ENCODE data around the gene ZNF182. TPM values are rescaled to one million over a fixed set of nuclear protein-coding genes. Genes with fewer than 3 reads are reported as not detected.
"Not testable (repeated sequence)": the region's sequence is repeated elsewhere in the genome, so short reads cannot be mapped to it uniquely, and the experiment has no call there.

The ZNF182 gene
- total RNA-seq, 1 donor from 2014 or later: 3.4 TPM

DNA sequence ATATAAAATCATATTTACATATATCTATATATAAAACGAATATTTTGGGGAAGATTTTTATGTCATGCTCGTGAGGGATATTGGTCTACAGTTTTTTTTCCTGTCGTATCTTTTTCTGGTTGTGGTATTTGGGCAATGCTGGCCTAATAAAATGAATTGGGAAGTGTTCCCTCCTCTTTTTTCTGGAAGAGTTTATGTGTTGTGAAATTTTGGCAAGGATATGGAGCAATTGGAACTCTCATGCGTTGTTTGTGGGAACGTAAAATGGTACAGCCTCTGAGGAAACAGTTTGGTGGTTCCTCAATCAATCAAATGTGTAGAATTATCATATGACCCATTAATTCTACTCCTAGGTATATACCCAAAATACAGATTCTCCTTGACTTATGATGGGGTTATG, 69.8 kb downstream of the ZNF182 start:
- H3K4me3 ChIP-seq (ENCODE audit: low read depth, low read length): no peak overlapping the region
- no peaks in the 10 kb centered on the region for H3K27me3 ChIP-seq (ENCODE audit: control insufficient read depth, insufficient read depth, low read length)
- no peaks in the 10 kb centered on the region for H3K36me3 ChIP-seq (ENCODE audit: control insufficient read depth, insufficient read depth, low read length)
- TF ChIP-seq, protein P1, sequence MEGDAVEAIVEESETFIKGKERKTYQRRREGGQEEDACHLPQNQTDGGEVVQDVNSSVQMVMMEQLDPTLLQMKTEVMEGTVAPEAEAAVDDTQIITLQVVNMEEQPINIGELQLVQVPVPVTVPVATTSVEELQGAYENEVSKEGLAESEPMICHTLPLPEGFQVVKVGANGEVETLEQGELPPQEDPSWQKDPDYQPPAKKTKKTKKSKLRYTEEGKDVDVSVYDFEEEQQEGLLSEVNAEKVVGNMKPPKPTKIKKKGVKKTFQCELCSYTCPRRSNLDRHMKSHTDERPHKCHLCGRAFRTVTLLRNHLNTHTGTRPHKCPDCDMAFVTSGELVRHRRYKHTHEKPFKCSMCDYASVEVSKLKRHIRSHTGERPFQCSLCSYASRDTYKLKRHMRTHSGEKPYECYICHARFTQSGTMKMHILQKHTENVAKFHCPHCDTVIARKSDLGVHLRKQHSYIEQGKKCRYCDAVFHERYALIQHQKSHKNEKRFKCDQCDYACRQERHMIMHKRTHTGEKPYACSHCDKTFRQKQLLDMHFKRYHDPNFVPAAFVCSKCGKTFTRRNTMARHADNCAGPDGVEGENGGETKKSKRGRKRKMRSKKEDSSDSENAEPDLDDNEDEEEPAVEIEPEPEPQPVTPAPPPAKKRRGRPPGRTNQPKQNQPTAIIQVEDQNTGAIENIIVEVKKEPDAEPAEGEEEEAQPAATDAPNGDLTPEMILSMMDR (IDR thresholded peaks at IDR 0.05; ENCODE audit: insufficient read depth, low read length, severe bottlenecking): no peak
- FAIRE-seq (no peak), DNase-seq (ENCODE audit: low read depth) (no peak)

DNA sequence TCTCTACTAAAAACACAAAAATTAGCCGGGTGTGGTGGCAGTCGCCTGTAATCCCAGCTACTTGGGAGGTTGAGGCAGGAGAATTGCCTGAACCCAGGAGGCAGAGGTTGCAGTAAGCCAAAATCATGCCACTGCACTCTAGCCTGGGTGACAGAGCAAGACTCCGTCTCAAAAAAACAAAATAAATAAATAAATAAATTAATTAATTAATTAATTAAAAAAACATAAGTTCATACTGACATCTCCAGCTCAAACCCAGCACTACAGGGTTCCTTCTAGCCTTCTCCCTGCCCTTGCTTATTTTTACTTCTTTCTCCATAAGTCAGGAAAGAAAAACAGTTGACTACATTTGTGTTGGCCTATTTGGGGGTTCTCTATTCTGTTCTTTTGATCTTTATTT, 71.8 kb downstream of the ZNF182 start:
- H3K36me3 ChIP-seq (ENCODE audit: control insufficient read depth, insufficient read depth, low read length); H3K4me3 ChIP-seq (ENCODE audit: low read depth, low read length); FAIRE-seq; DNase-seq (ENCODE audit: low read depth); H3K27me3 ChIP-seq (ENCODE audit: control insufficient read depth, insufficient read depth, low read length): not testable (repeated sequence)

DNA sequence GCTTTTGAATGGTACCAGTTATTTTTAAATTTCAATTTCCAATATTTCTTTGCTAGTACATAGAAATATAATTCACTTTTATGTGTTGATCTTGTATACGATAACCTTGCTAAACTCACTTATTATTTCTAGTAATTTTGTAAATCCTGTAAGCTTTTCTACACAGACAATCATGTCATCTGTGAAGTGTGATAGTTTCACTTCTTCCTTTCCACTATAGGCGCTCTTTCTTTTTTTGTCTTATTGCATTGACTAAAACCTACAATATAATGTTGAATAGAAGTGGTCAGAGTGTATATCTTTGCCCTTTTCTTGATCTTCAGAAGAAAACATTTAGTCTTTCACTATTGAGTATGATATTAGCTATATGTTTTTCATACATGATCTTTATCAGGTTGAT, 76.6 kb downstream of the ZNF182 start:
- TF ChIP-seq, protein P1 (IDR thresholded peaks at IDR 0.05; ENCODE audit: insufficient read depth, low read length, severe bottlenecking): no peak
- Histone ChIP-seq H3K36me3 (ENCODE audit: control insufficient read depth, insufficient read depth, low read length) (no peaks in the 10 kb centered on the region), H3K27me3 (ENCODE audit: control insufficient read depth, insufficient read depth, low read length) (no peaks in the 10 kb centered on the region), H3K4me3 (ENCODE audit: low read depth, low read length) (no peak overlapping the region)
- no peak for FAIRE-seq
- DNase-seq (ENCODE audit: low read depth): no peak

Other genes starting within 250 kb of the ZNF182 start
- gene ZNF81, start 167.1 kb downstream of the ZNF182 start, total RNA-seq: 2.4 and 3.8 TPM in 2 replicates
- not detected in 2 replicates for gene SPACA5, start 3.0 kb upstream of the ZNF182 start, total RNA-seq
- 1.8 and 2.0 TPM in 2 replicates for gene ZNF630, start 67.7 kb upstream of the ZNF182 start, total RNA-seq
- not detected in 2 replicates for gene SPACA5B, start 126.6 kb upstream of the ZNF182 start, total RNA-seq
- not detected in 2 replicates for gene SSX5, start 192.8 kb upstream of the ZNF182 start, total RNA-seq

All from bronchial epithelial cell (primary cell).